HEK293T (cell line): ENCODE measurements around the gene AKAP9.

Experiments used
- BHLHE40 ChIP-seq: fragments of 450-650 bp; IDR thresholded peaks from 2 replicates; pipeline ENCODE4 v1.6.1; 2016; ENCODE audit warnings: mild to moderate bottlenecking, moderate library complexity, borderline replicate concordance
- ELF4 ChIP-seq: fragments of 450-650 bp; IDR thresholded peaks from 2 replicates; pipeline ENCODE4 v1.6.1; 2017; ENCODE audit warnings: antibody characterized with exemption
- FOXK2 ChIP-seq: fragments of 450-650 bp; IDR thresholded peaks from 2 replicates; pipeline ENCODE4 v1.6.1; 2016; ENCODE audit warnings: mild to moderate bottlenecking
- FOXM1 ChIP-seq: fragments of 450-650 bp; IDR thresholded peaks from 2 replicates; pipeline ENCODE4 v1.6.1; 2017; ENCODE audit warnings: mild to moderate bottlenecking, borderline replicate concordance
- HDGF ChIP-seq: fragments of 450-650 bp; IDR thresholded peaks from 2 replicates; pipeline ENCODE4 v1.6.1; 2017; ENCODE audit warnings: antibody characterized with exemption, borderline replicate concordance
- LEF1 ChIP-seq: fragments of 450-650 bp; IDR thresholded peaks from 2 replicates; pipeline ENCODE4 v1.6.1; 2017; ENCODE audit warnings: mild to moderate bottlenecking, borderline replicate concordance
- SP1 ChIP-seq: fragments of 450-650 bp; IDR thresholded peaks from 2 replicates; pipeline ENCODE4 v1.6.1; 2017
- SUZ12 ChIP-seq: fragments of 450-650 bp; IDR thresholded peaks from 2 replicates; pipeline ENCODE4 v1.6.1; 2016; ENCODE audit warnings: mild to moderate bottlenecking
- ZNF384 ChIP-seq: fragments of 450-650 bp; IDR thresholded peaks from 2 replicates; pipeline ENCODE4 v1.6.1; 2016
- TF ChIP-seq, protein P1 (sequence below): fragments of 450-650 bp; IDR thresholded peaks from 2 replicates; pipeline ENCODE4 v1.6.1; 2016

DNA sequence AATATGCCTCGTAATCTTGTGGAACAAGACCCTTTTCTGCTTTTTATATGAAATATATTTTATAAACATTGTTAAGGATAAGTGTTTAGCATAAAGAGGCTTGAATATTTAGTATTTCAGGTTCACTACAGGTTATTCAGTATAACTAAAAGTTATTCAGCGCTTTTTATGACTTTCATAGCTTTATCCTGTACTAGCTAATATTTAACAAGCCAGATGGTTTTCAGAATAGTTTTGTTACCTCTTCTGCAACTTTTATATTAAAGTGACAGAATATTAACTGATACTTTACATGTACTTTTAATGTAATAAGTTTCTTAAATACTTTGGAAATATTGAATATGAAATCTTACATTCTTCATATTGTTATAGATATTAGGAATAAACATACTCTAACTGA lies 118.2 kb downstream of the AKAP9 start:
- TF ChIP-seq SP1 = no peak
- no peak for TF ChIP-seq FOXK2
- TF ChIP-seq FOXM1 = no peak
- no peak for TF ChIP-seq SUZ12
- no peak for TF ChIP-seq HDGF
- TF ChIP-seq ZNF384 = no peak
- TF ChIP-seq LEF1 = no peak
- TF ChIP-seq, protein P1, sequence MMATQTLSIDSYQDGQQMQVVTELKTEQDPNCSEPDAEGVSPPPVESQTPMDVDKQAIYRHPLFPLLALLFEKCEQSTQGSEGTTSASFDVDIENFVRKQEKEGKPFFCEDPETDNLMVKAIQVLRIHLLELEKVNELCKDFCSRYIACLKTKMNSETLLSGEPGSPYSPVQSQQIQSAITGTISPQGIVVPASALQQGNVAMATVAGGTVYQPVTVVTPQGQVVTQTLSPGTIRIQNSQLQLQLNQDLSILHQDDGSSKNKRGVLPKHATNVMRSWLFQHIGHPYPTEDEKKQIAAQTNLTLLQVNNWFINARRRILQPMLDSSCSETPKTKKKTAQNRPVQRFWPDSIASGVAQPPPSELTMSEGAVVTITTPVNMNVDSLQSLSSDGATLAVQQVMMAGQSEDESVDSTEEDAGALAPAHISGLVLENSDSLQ = no peak
- no peak for TF ChIP-seq ELF4
- TF ChIP-seq BHLHE40 = no peak
